Heart left ventricle (tissue), 13 donors: ENCODE results near the gene SLC39A11.

Source experiments
- CTCF ChIP-seq, 12 donors: fragments of 200-600 bp; sonication (generic) in 4 of 12; IDR thresholded peaks; one replicate each; pipeline versions ENCODE4 v1.5.0 to v1.8.0; 2018 to 2022; ENCODE audit warnings: antibody characterized with exemption in 12 of 12, mild to moderate bottlenecking in 5 of 12
- POLR2A ChIP-seq, 2 donors: fragments of 450-650 bp; IDR thresholded peaks; one replicate each; pipeline ENCODE4 v1.6.1; 2017; ENCODE audit warnings: antibody characterized with exemption in 2 of 2, mild to moderate bottlenecking in 2 of 2, moderate library complexity in 2 of 2
- donor health status: ischemic (EF 13 %, LVEDD 7.1; RV severe dilation, severe dysfunction).
- donor health status: DM: no; HTN: yes; CAD: no.
- donor health status: DM: no; HTN: no; CAD: no.
- donor health status: ischemic (EF 25% LVEDD 6.9; RV normal size, moderate dysfunction).
- donor health status: ischemic (EF 25% LVEDD 5.7; RV mildly dilated, moderate dysfunction).
- donor health status: ischemic (EF 35%, LVEDD 5.7; RV mildly dilated, moderate dysfunction).
- donor health status: nonischemic (EF 11% LVEDD 7.7; RV severe dilation, severe dysfunction).
- donor health status: DM: yes; HTN: yes; CAD: no.
- donor health status: PGD.
- donor health status: ischemic (EF 29% LVEDD 5.4; RV normal size, mild dysfunction).
- donor health status: nonischemic (EF 23%, LVEDD 6.1; RV moderate dilation, normal function).

DNA sequence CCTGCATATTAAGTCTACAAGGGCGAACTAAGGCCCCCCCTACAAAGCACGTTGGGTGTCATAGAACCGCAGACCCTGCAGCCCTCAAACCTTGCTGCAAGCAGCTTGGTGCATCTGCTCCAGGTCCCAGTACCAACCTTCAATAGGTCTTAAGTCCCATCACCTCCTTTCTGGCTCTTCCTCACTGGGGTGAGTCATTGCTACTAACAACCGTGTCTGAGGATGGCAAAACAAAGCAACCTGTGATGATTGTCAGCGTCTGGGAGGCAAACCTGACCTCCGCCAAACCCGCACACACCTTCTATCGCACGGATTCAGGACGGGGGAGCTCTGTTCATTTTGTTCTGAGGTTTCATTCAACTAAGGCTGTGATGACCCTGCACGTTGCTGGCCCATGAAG, 138.9 kb downstream of the SLC39A11 start:
- TF ChIP-seq CTCF (IDR thresholded peaks at IDR 0.05): no peak
- no peak for TF ChIP-seq POLR2A (IDR thresholded peaks at IDR 0.05)
